H9 (cell line): ENCODE results near the gene NAXD. TPM values are rescaled to one million over a fixed set of nuclear protein-coding genes. Genes with fewer than 3 reads are reported as not detected.

ENCODE experiments used
- DNase-seq: peaks from one replicate; pipeline ENCODE4 v3.0.0-alpha.2; 2017
- H2AFZ ChIP-seq: one replicate; pipeline ENCODE4 v1.6.1; 2013; ENCODE audit warnings: mild to moderate bottlenecking, low read length, control low read depth, moderate library complexity
- H2AK5ac ChIP-seq: 2 replicates; pipeline ENCODE4 v1.6.1; 2013; ENCODE audit warnings: low read length, control low read depth, mixed read lengths; ENCODE audit not compliant: insufficient read length
- H2BK120ac ChIP-seq: one replicate; pipeline ENCODE4 v1.6.1; 2013; ENCODE audit warnings: low read depth, mild to moderate bottlenecking, low read length, control low read depth, inconsistent platforms; ENCODE audit not compliant: poor library complexity, severe bottlenecking
- H2BK12ac ChIP-seq: 2 replicates; pipeline ENCODE4 v1.6.1; 2013; ENCODE audit warnings: low read length, control low read depth, mixed read lengths, low read depth; ENCODE audit not compliant: insufficient read length
- H2BK15ac ChIP-seq: 2 replicates; pipeline ENCODE4 v1.6.1; 2013; ENCODE audit warnings: low read depth, low read length, control low read depth
- H2BK20ac ChIP-seq: one replicate; pipeline ENCODE4 v1.6.1; 2013; ENCODE audit warnings: low read depth, mild to moderate bottlenecking, low read length, control low read depth, inconsistent platforms; ENCODE audit not compliant: poor library complexity, severe bottlenecking
- H2BK5ac ChIP-seq: 2 replicates; pipeline ENCODE4 v1.6.1; 2013; ENCODE audit warnings: low read length, control low read depth, mixed read lengths; ENCODE audit not compliant: insufficient read length
- H3K14ac ChIP-seq: 2 replicates; pipeline ENCODE4 v1.6.1; 2013; ENCODE audit warnings: low read length, control low read depth; ENCODE audit not compliant: insufficient read depth
- H3K18ac ChIP-seq: 2 replicates; pipeline ENCODE4 v1.6.1; 2013; ENCODE audit warnings: low read depth, mild to moderate bottlenecking, mixed read lengths, low read length, control low read depth; ENCODE audit not compliant: insufficient read length
- H3K23ac ChIP-seq: 2 replicates; pipeline ENCODE4 v1.6.1; 2013; ENCODE audit warnings: low read length, control low read depth, mixed read lengths, low read depth; ENCODE audit not compliant: insufficient read length
- H3K23me2 ChIP-seq: 2 replicates; pipeline ENCODE4 v1.6.1; 2013; ENCODE audit warnings: low read depth, mild to moderate bottlenecking, mixed read lengths, low read length, control low read depth; ENCODE audit not compliant: insufficient read length, poor library complexity, severe bottlenecking
- H3K27ac ChIP-seq: 2 replicates; pipeline ENCODE4 v1.5.1; 2013; ENCODE audit warnings: low read length, control low read depth, mixed read lengths, low read depth; ENCODE audit not compliant: insufficient read length
- H3K27me3 ChIP-seq: 2 replicates; pipeline ENCODE4 v1.6.1; 2013; ENCODE audit warnings: low read length, control low read depth, inconsistent platforms; ENCODE audit not compliant: insufficient read depth
- H3K4ac ChIP-seq: 2 replicates; pipeline ENCODE4 v1.6.1; 2013; ENCODE audit warnings: low read depth, mild to moderate bottlenecking, control low read depth, inconsistent platforms, low read length, moderate library complexity
- H3K4me1 ChIP-seq: 2 replicates; pipeline ENCODE4 v1.6.1; 2013; ENCODE audit warnings: low read length, control low read depth, inconsistent platforms; ENCODE audit not compliant: insufficient read depth
- H3K4me2 ChIP-seq: 2 replicates; pipeline ENCODE4 v1.6.1; 2013; ENCODE audit warnings: low read length, control low read depth, mixed read lengths; ENCODE audit not compliant: insufficient read length, insufficient read depth
- H3K56ac ChIP-seq: 2 replicates; pipeline ENCODE4 v1.6.1; 2013; ENCODE audit warnings: low read depth, mild to moderate bottlenecking, mixed read lengths, low read length, control low read depth; ENCODE audit not compliant: insufficient read length
- H3K79me1 ChIP-seq: 2 replicates; pipeline ENCODE4 v1.6.1; 2013; ENCODE audit warnings: low read depth, mild to moderate bottlenecking, moderate library complexity, low read length, control low read depth, inconsistent platforms; ENCODE audit not compliant: insufficient read depth, poor library complexity, severe bottlenecking
- H3K79me2 ChIP-seq: 2 replicates; pipeline ENCODE4 v1.6.1; 2013; ENCODE audit warnings: low read length, control low read depth, inconsistent platforms; ENCODE audit not compliant: insufficient read depth
- H3K9ac ChIP-seq: 2 replicates; pipeline ENCODE4 v1.6.1; 2013; ENCODE audit warnings: low read length, control low read depth, mixed read lengths; ENCODE audit not compliant: insufficient read length; ENCODE audit errors: extremely low read depth
- H3K9me3 ChIP-seq: one replicate; pipeline ENCODE4 v1.6.1; 2013; ENCODE audit warnings: low read depth, low read length, inconsistent platforms; ENCODE audit not compliant: control insufficient read depth
- H3T11ph ChIP-seq: one replicate; pipeline ENCODE4 v1.6.1; 2013; ENCODE audit warnings: mild to moderate bottlenecking, low read length, control low read depth, inconsistent platforms
- H4K20me1 ChIP-seq: one replicate; pipeline ENCODE4 v1.6.1; 2013; ENCODE audit not compliant: control insufficient read depth, insufficient read length, insufficient read depth
- H4K5ac ChIP-seq: 2 replicates; pipeline ENCODE4 v1.6.1; 2013; ENCODE audit warnings: low read depth, mild to moderate bottlenecking, mixed read lengths, low read length, control low read depth; ENCODE audit not compliant: insufficient read length
- H4K8ac ChIP-seq: replicated peaks from 2 replicates; pipeline ENCODE4 v1.6.1; 2013; ENCODE audit warnings: low read length, control low read depth, mixed read lengths, low read depth; ENCODE audit not compliant: insufficient read length
- H4K91ac ChIP-seq: 2 replicates; pipeline ENCODE4 v1.6.1; 2013; ENCODE audit warnings: low read depth, mild to moderate bottlenecking, moderate library complexity, mixed read lengths, low read length, control low read depth; ENCODE audit not compliant: insufficient read length
- H3K27ac Mint-ChIP-seq, 3 experiments: 2 replicates in 2 of 3; 3 replicates in 1 of 3; pipeline ENCODE4 v1.8.0; 2020 to 2021; ENCODE audit warnings: mixed read lengths in 3 of 3, mild to moderate bottlenecking in 1 of 3, moderate library complexity in 1 of 3
- H3K27me3 Mint-ChIP-seq: 2 replicates; pipeline ENCODE4 v1.8.0; 2021; ENCODE audit warnings: low read depth, mild to moderate bottlenecking, moderate library complexity, mixed read lengths
- H3K36me3 Mint-ChIP-seq, 3 experiments: 2 replicates in 2 of 3; 3 replicates in 1 of 3; pipeline ENCODE4 v1.8.0; 2020 to 2021; ENCODE audit warnings: low read depth in 3 of 3, mixed read lengths in 3 of 3; ENCODE audit not compliant: insufficient read depth in 1 of 3
- H3K4me1 Mint-ChIP-seq, 2 experiments: 2 replicates each; pipeline ENCODE4 v1.8.0; 2020; ENCODE audit warnings: mixed read lengths in 2 of 2
- H3K4me3 Mint-ChIP-seq, 2 experiments: 2 replicates in 1 of 2; 3 replicates in 1 of 2; pipeline ENCODE4 v1.8.0; 2020 to 2021; ENCODE audit warnings: mild to moderate bottlenecking in 2 of 2, mixed read lengths in 2 of 2, moderate library complexity in 1 of 2
- H3K9me3 Mint-ChIP-seq, 2 experiments: 2 replicates in 1 of 2; 3 replicates in 1 of 2; pipeline ENCODE4 v1.8.0; 2020; ENCODE audit warnings: mild to moderate bottlenecking in 2 of 2, mixed read lengths in 2 of 2, moderate library complexity in 1 of 2
- WGBS: extraction: QIAGEN DNeasy Blood & Tissue Kit; methylation state at CpG from one replicate; pipeline ENCODE4 v1.1.7; 2013; ENCODE audit warnings: missing lambda C conversion rate, low lambda C conversion rate, mixed read lengths; ENCODE audit not compliant: insufficient read length; ENCODE audit errors: extremely low coverage; 5-methylcytosine and 5-hydroxymethylcytosine counted together
- total RNA-seq: library from RNA; stranded (reverse); gene quantifications from 2 replicates; pipeline ENCODE4 v1.2.1, GENCODE V29; 2021
- TF ChIP-seq, protein P1 (sequence below): fragments of 200-600 bp; sonication (generic); conservative IDR thresholded peaks from 3 replicates; pipeline ENCODE4 v1.8.0; 2021; ENCODE audit warnings: antibody characterized with exemption, mild to moderate bottlenecking

The NAXD gene
- total RNA-seq, 1 experiment from 2014 or later = 25.5 TPM

DNA sequence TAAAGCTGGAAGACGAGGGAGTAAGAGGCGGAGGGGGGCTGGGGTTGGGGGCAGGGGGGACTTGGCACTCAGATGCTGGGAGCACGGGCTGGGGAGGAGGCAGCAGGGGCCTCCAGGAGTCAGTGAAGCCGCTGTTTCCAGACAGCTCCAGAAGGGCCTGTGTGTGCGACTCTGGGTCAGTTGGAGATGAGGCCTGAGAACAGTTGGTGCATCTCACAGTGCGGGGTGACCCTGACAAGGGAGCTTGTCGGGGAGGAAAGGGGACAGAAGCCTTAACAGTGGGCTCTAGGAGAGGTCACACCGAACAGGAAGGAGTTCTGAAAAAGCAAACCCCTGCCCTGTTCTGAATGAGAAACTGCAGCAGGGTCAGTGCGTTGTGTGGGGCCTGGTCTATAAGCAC, 11.2 kb downstream of the NAXD start:
- peaks cover 10% of the 10 kb centered on the region for H3K79me1 ChIP-seq
- no peak for DNase-seq
- no peak overlapping the region for H2AK5ac ChIP-seq
- peaks cover 13 to 16% of the 10 kb centered on the region in 2 experiments for H3K4me1 Mint-ChIP-seq
- no peak overlapping the region for H2BK5ac ChIP-seq
- H3T11ph ChIP-seq = no peak overlapping the region
- peaks cover 20 to 55% (median 51%) of the 10 kb centered on the region in 3 experiments for H3K36me3 Mint-ChIP-seq
- H2BK12ac ChIP-seq = no peak overlapping the region
- no peaks in the 10 kb centered on the region for H3K9me3 ChIP-seq
- peak overlapping the region in 2 of 3 experiments; percentile 25 to 86; a peak in 3 of 7 replicates for H3K27ac Mint-ChIP-seq
- H3K9ac ChIP-seq = no peak overlapping the region
- H3K79me2 ChIP-seq = peaks cover 22% of the 10 kb centered on the region; the same call in 1 of the 2 replicates
- H4K8ac ChIP-seq = no peak overlapping the region
- no peak overlapping the region for H4K91ac ChIP-seq
- no peak overlapping the region for H2AFZ ChIP-seq
- no peak overlapping the region for H3K4me3 Mint-ChIP-seq
- no CpG with 5 or more reads among the region's 9 CpGs for WGBS
- no peaks in the 10 kb centered on the region for H3K27me3 ChIP-seq
- H3K4me1 ChIP-seq = no peaks in the 10 kb centered on the region
- no peaks in the 10 kb centered on the region for H3K27me3 Mint-ChIP-seq
- H2BK20ac ChIP-seq = no peak overlapping the region
- no peak overlapping the region for H2BK120ac ChIP-seq
- no peak overlapping the region for H3K23ac ChIP-seq
- TF ChIP-seq, protein P1, sequence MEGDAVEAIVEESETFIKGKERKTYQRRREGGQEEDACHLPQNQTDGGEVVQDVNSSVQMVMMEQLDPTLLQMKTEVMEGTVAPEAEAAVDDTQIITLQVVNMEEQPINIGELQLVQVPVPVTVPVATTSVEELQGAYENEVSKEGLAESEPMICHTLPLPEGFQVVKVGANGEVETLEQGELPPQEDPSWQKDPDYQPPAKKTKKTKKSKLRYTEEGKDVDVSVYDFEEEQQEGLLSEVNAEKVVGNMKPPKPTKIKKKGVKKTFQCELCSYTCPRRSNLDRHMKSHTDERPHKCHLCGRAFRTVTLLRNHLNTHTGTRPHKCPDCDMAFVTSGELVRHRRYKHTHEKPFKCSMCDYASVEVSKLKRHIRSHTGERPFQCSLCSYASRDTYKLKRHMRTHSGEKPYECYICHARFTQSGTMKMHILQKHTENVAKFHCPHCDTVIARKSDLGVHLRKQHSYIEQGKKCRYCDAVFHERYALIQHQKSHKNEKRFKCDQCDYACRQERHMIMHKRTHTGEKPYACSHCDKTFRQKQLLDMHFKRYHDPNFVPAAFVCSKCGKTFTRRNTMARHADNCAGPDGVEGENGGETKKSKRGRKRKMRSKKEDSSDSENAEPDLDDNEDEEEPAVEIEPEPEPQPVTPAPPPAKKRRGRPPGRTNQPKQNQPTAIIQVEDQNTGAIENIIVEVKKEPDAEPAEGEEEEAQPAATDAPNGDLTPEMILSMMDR = no peak
- no peaks in the 10 kb centered on the region for H3K23me2 ChIP-seq
- no peaks in the 10 kb centered on the region for H3K9me3 Mint-ChIP-seq
- no peak overlapping the region for H3K14ac ChIP-seq
- no peak overlapping the region for H2BK15ac ChIP-seq
- no peak overlapping the region for H3K18ac ChIP-seq
- H4K5ac ChIP-seq = no peak overlapping the region
- H3K27ac ChIP-seq = no peak overlapping the region
- H3K4me2 ChIP-seq = no peak overlapping the region
- H3K56ac ChIP-seq = no peak overlapping the region
- H4K20me1 ChIP-seq = no peaks in the 10 kb centered on the region
- H3K4ac ChIP-seq = no peak overlapping the region
